Caco-2 (cell line): Measurements from ENCODE around the gene DPEP2. TPM values are rescaled to one million over a fixed set of nuclear protein-coding genes. Genes with fewer than 3 reads are reported as not detected.

Experiments
- BruUV-seq: library from RNA; stranded (reverse); fragments of 400-500 nt; replicated peaks from 2 replicates; lab custom pipeline; 2021; lab: Mats Ljungman, UMichigan
- CTCF ChIA-PET: fragments of 300-600 bp; sonication (Branson Sonifier 250); formaldehyde crosslinking; loops from one replicate; lab custom pipeline; 2022; ENCODE audit warnings: antibody characterized with exemption; lab: Charles Lee
- POLR2A ChIA-PET: fragments of 300-600 bp; sonication (Branson Sonifier 250); formaldehyde crosslinking; loops from one replicate; lab custom pipeline; 2022; ENCODE audit warnings: antibody characterized with exemption; lab: Charles Lee
- DNase-seq, 2 experiments: peaks; one replicate each; pipeline versions ENCODE4 v3.0.0 to v3.0.0-alpha.2; 2020 to 2022
- H3K27me3 ChIP-seq: replicated peaks from 2 replicates; pipeline ENCODE4 v1.6.0; 2011; ENCODE audit warnings: low read length; ENCODE audit not compliant: control insufficient read depth, insufficient read depth
- H3K36me3 ChIP-seq: 2 replicates; pipeline ENCODE4 v1.5.1; 2011; ENCODE audit warnings: low read length; ENCODE audit not compliant: control insufficient read depth, insufficient read depth
- H3K4me1 ChIP-seq: fragments of 250-450 bp; sonication (Bioruptor Pico); 2 replicates; pipeline ENCODE4 v1.5.1; 2020; ENCODE audit warnings: mild to moderate bottlenecking
- H3K4me3 ChIP-seq: 2 replicates; pipeline ENCODE4 v1.5.1; 2011; ENCODE audit warnings: low read depth, mild to moderate bottlenecking, control low read depth, low read length
- H3K9me3 ChIP-seq: fragments of 250-450 bp; sonication (Bioruptor Pico); 2 replicates; pipeline ENCODE4 v1.5.1; 2020; ENCODE audit warnings: mild to moderate bottlenecking, moderate library complexity
- H3K27ac Mint-ChIP-seq: one replicate; pipeline ENCODE4 v1.8.0; 2022; ENCODE audit warnings: mixed read lengths; ENCODE audit not compliant: unreplicated experiment
- H3K27me3 Mint-ChIP-seq: one replicate; pipeline ENCODE4 v1.8.0; 2022; ENCODE audit warnings: mixed read lengths; ENCODE audit not compliant: insufficient read depth, unreplicated experiment
- H3K36me3 Mint-ChIP-seq: one replicate; pipeline ENCODE4 v1.8.0; 2022; ENCODE audit warnings: mild to moderate bottlenecking, mixed read lengths; ENCODE audit not compliant: insufficient read depth, unreplicated experiment
- H3K4me1 Mint-ChIP-seq: one replicate; pipeline ENCODE4 v1.8.0; 2022; ENCODE audit warnings: low read depth, mixed read lengths; ENCODE audit not compliant: unreplicated experiment
- H3K4me3 Mint-ChIP-seq: one replicate; pipeline ENCODE4 v1.8.0; 2022; ENCODE audit warnings: mild to moderate bottlenecking, moderate library complexity, mixed read lengths; ENCODE audit not compliant: unreplicated experiment
- H3K9me3 Mint-ChIP-seq: one replicate; pipeline ENCODE4 v1.8.0; 2022; ENCODE audit warnings: mixed read lengths; ENCODE audit not compliant: unreplicated experiment
- CTCF ChIP-seq, 2 experiments: fragments of 200-600 bp in 1 of 2; IDR thresholded peaks; 1 replicate in 1 of 2; 2 replicates in 1 of 2; pipeline versions ENCODE4 v1.5.1 to v1.8.0; 2011 to 2022; ENCODE audit warnings: antibody characterized with exemption in 1 of 2, control low read depth in 1 of 2, inconsistent platforms in 1 of 2, low read depth in 1 of 2, low read length in 1 of 2, mild to moderate bottlenecking in 1 of 2, moderate library complexity in 1 of 2; ENCODE audit not compliant: insufficient read depth in 1 of 2, severe bottlenecking in 1 of 2, unreplicated experiment in 1 of 2
- intact Hi-C: fragments of 100-400 bp; cut with micrococcal nuclease; formaldehyde crosslinking; loops from one replicate; pipeline ENCODE4 v1.10.0; 2022; ENCODE audit not compliant: unreplicated experiment
- total RNA-seq: library from RNA; stranded (reverse); gene quantifications from 2 replicates; pipeline ENCODE4 v1.2.3, GENCODE V29; 2022

The DPEP2 gene
- total RNA-seq, 1 experiment from 2014 or later = not detected

- Mint-ChIP-seq H3K4me3 (no peak overlapping the region), H3K36me3 (peaks cover 83% of the 10 kb centered on the region), H3K27ac (no peak overlapping the region), H3K9me3 (no peaks in the 10 kb centered on the region), H3K4me1 (no peaks in the 10 kb centered on the region), H3K27me3 (no peaks in the 10 kb centered on the region)
- no TSS peak for BruUV-seq
- peaks cover 8% of the 10 kb centered on the region for H3K36me3 ChIP-seq
- no peak overlapping the region for H3K4me3 ChIP-seq
- no peaks in the 10 kb centered on the region for H3K27me3 ChIP-seq
- no peaks in the 10 kb centered on the region for H3K4me1 ChIP-seq
- POLR2A ChIA-PET = interaction anchor here (0.6 kb wide), 1 partner anchor 133 kb away, joined by 4 read pairs; no protein-coding TSS in a partner anchor
- intact Hi-C loops = no loop called here
- H3K9me3 ChIP-seq = no peaks in the 10 kb centered on the region
- TF ChIP-seq CTCF (IDR thresholded peaks at IDR 0.05; ENCODE audit: insufficient read depth in 1 of 2, low read depth in 1 of 2, low read length in 1 of 2, severe bottlenecking in 1 of 2, unreplicated experiment in 1 of 2) = no peak
- CTCF ChIA-PET = interaction anchor here (0.9 to 1.3 kb wide), 2 partner anchors 12 to 87 kb away, joined by 4 to 6 read pairs; no protein-coding TSS in a partner anchor
- no peak for DNase-seq
These were observed 45.5 kb downstream of the DPEP2 start for GRCh38 chr16:67953641-67954375.

GRCh38 chr16:67951485-67951884 is 47.8 kb downstream of the DPEP2 start:
- Histone ChIP-seq H3K9me3 (no peaks in the 10 kb centered on the region), H3K4me3 (no peak overlapping the region), H3K27me3 (no peaks in the 10 kb centered on the region), H3K36me3 (peaks cover 10% of the 10 kb centered on the region), H3K4me1 (no peaks in the 10 kb centered on the region)
- no peaks in the 10 kb centered on the region for H3K4me1 Mint-ChIP-seq
- CTCF ChIA-PET = no interaction called here
- H3K27me3 Mint-ChIP-seq = no peaks in the 10 kb centered on the region
- no peak for DNase-seq
- no peaks in the 10 kb centered on the region for H3K9me3 Mint-ChIP-seq
- BruUV-seq = no TSS peak
- peaks cover 86% of the 10 kb centered on the region for H3K36me3 Mint-ChIP-seq
- POLR2A ChIA-PET = interaction anchor here (0.8 to 0.9 kb wide), 2 partner anchors 8 to 16 kb away, joined by 3 read pairs; no protein-coding TSS in a partner anchor
- TF ChIP-seq CTCF (IDR thresholded peaks at IDR 0.05; ENCODE audit: insufficient read depth in 1 of 2, low read depth in 1 of 2, low read length in 1 of 2, severe bottlenecking in 1 of 2, unreplicated experiment in 1 of 2) = no peak
- intact Hi-C loops = no loop called here
- H3K27ac Mint-ChIP-seq = no peak overlapping the region
- H3K4me3 Mint-ChIP-seq = no peak overlapping the region

- no peak overlapping the region for H3K4me3 Mint-ChIP-seq
- DNase-seq = no peak
- Histone ChIP-seq H3K4me1 (no peaks in the 10 kb centered on the region), H3K4me3 (no peak overlapping the region), H3K36me3 (peaks cover 10% of the 10 kb centered on the region), H3K27me3 (no peaks in the 10 kb centered on the region), H3K9me3 (no peaks in the 10 kb centered on the region)
- BruUV-seq = no TSS peak
- no peaks in the 10 kb centered on the region for H3K4me1 Mint-ChIP-seq
- ChIA-PET CTCF (interaction anchor here (0.5 kb wide), 1 partner anchor 32 kb away, joined by 3 read pairs; no protein-coding TSS in a partner anchor), POLR2A (interaction anchor here (0.6 kb wide), 1 partner anchor 73 kb away, joined by 3 read pairs; the partner anchor contains the start of genes DDX28 and DUS2)
- H3K9me3 Mint-ChIP-seq = no peaks in the 10 kb centered on the region
- no peak for TF ChIP-seq CTCF (IDR thresholded peaks at IDR 0.05; ENCODE audit: insufficient read depth in 1 of 2, low read depth in 1 of 2, low read length in 1 of 2, severe bottlenecking in 1 of 2, unreplicated experiment in 1 of 2)
- intact Hi-C loops = no loop called here
- no peaks in the 10 kb centered on the region for H3K27me3 Mint-ChIP-seq
- H3K27ac Mint-ChIP-seq = no peak overlapping the region
- H3K36me3 Mint-ChIP-seq = peaks cover 94% of the 10 kb centered on the region
These were observed 48.9 kb downstream of the DPEP2 start for GRCh38 chr16:67950335-67950843.
